Skeletal muscle tissue (tissue), 4 donors: ENCODE data around the gene PPIE. TPM values are rescaled to one million over a fixed set of nuclear protein-coding genes. Genes with fewer than 3 reads are reported as not detected.

Source experiments
- H3K27ac ChIP-seq: one replicate; pipeline ENCODE4 v1.7.0; 2013; ENCODE audit warnings: mild to moderate bottlenecking, low read depth, low read length, inconsistent platforms
- H3K27me3 ChIP-seq, 3 donors: one replicate each; pipeline ENCODE4 v1.7.0; 2013; ENCODE audit warnings: low read length in 3 of 3; ENCODE audit not compliant: control insufficient read depth in 3 of 3, insufficient read depth in 3 of 3
- H3K36me3 ChIP-seq, 3 donors: one replicate each; pipeline ENCODE4 v1.7.0; 2013; ENCODE audit warnings: low read length in 3 of 3; ENCODE audit not compliant: control insufficient read depth in 3 of 3, insufficient read depth in 3 of 3
- H3K4me1 ChIP-seq, 3 donors: one replicate each; pipeline ENCODE4 v1.7.0; 2013; ENCODE audit warnings: low read length in 3 of 3, mild to moderate bottlenecking in 3 of 3; ENCODE audit not compliant: control insufficient read depth in 3 of 3, insufficient read depth in 3 of 3
- H3K4me3 ChIP-seq, 3 donors: one replicate each; pipeline ENCODE4 v1.7.0; 2013; ENCODE audit warnings: low read length in 3 of 3
- H3K9ac ChIP-seq, 3 donors: one replicate each; pipeline ENCODE4 v1.7.0; 2013; ENCODE audit warnings: low read length in 3 of 3, mild to moderate bottlenecking in 3 of 3, moderate library complexity in 2 of 3, low read depth in 1 of 3
- H3K9me3 ChIP-seq, 3 donors: one replicate each; pipeline ENCODE4 v1.7.0; 2013; ENCODE audit warnings: low read length in 3 of 3; ENCODE audit not compliant: control insufficient read depth in 3 of 3
- total RNA-seq: library from RNA; depleted of rRNA; stranded (reverse); fragments of >200 nt; gene quantifications from one replicate; pipeline ENCODE4 v1.2.3, GENCODE V29; 2014
- donor health status: Osteomylitis.

Gene PPIE
- total RNA-seq, 1 donor from 2014 or later: 24.5 TPM

- no peaks in the 10 kb centered on the region for H3K36me3 ChIP-seq
- H3K4me3 ChIP-seq: peak overlapping the region in 2 of 3 donors; percentile 11 to 58
- H3K27ac ChIP-seq: peak overlapping the region; percentile 4
- H3K27me3 ChIP-seq: peaks cover under 1 to 10% (median 10%) of the 10 kb centered on the region in 3 donors
- H3K4me1 ChIP-seq: peaks cover 3 to 14% (median 10%) of the 10 kb centered on the region in 3 donors
- no peaks in the 10 kb centered on the region for H3K9me3 ChIP-seq
- H3K9ac ChIP-seq: peak overlapping the region in 1 of 3 donors; percentile 65
Observed at GRCh38 chr1:39733161-39733560, 5.5 kb upstream of the PPIE start.

- H3K9me3 ChIP-seq: no peaks in the 10 kb centered on the region
- peaks cover 0 to 11% (median 4%) of the 10 kb centered on the region in 3 donors for H3K36me3 ChIP-seq
- peaks cover 0 to 5% (median 5%) of the 10 kb centered on the region in 3 donors for H3K27me3 ChIP-seq
- H3K27ac ChIP-seq: no peak overlapping the region
- H3K4me1 ChIP-seq: peaks cover 14 to 31% (median 18%) of the 10 kb centered on the region in 3 donors
- no peak overlapping the region for H3K4me3 ChIP-seq
- no peak overlapping the region for H3K9ac ChIP-seq
Observed at GRCh38 chr1:39735731-39736130, 3.0 kb upstream of the PPIE start.

- no peak overlapping the region for H3K4me3 ChIP-seq
- H3K9me3 ChIP-seq: no peaks in the 10 kb centered on the region
- H3K27ac ChIP-seq: no peak overlapping the region
- H3K27me3 ChIP-seq: peaks cover 0 to 5% (median 3%) of the 10 kb centered on the region in 3 donors
- H3K9ac ChIP-seq: no peak overlapping the region
- H3K4me1 ChIP-seq: peaks cover 14 to 30% (median 18%) of the 10 kb centered on the region in 3 donors
- peaks cover 7 to 26% (median 15%) of the 10 kb centered on the region in 3 donors for H3K36me3 ChIP-seq
Observed at GRCh38 chr1:39737546-39738169, 1.0 kb upstream of the PPIE start.

GRCh38 chr1:39745016-39745670 is 6.5 kb downstream of the PPIE start:
- Histone ChIP-seq H3K36me3 (peaks cover 52 to 87% (median 78%) of the 10 kb centered on the region in 3 donors), H3K4me1 (peaks cover 0 to 2% (median 0%) of the 10 kb centered on the region in 3 donors), H3K27me3 (no peaks in the 10 kb centered on the region), H3K4me3 (no peak overlapping the region), H3K27ac (no peak overlapping the region), H3K9me3 (no peaks in the 10 kb centered on the region), H3K9ac (no peak overlapping the region)

GRCh38 chr1:39751595-39751994 is 12.9 kb downstream of the PPIE start:
- Histone ChIP-seq H3K9ac (no peak overlapping the region), H3K27ac (no peak overlapping the region), H3K27me3 (no peaks in the 10 kb centered on the region), H3K4me3 (no peak overlapping the region), H3K36me3 (peaks cover 67 to 92% (median 87%) of the 10 kb centered on the region in 3 donors), H3K4me1 (no peaks in the 10 kb centered on the region), H3K9me3 (no peaks in the 10 kb centered on the region)

- Histone ChIP-seq H3K4me1 (no peaks in the 10 kb centered on the region), H3K36me3 (peaks cover 65 to 93% (median 86%) of the 10 kb centered on the region in 3 donors), H3K27ac (no peak overlapping the region), H3K27me3 (no peaks in the 10 kb centered on the region), H3K9ac (no peak overlapping the region), H3K4me3 (no peak overlapping the region), H3K9me3 (no peaks in the 10 kb centered on the region)
Observed at GRCh38 chr1:39752703-39753102, 14.0 kb downstream of the PPIE start.

GRCh38 chr1:39753132-39754025 is 14.7 kb downstream of the PPIE start:
- Histone ChIP-seq H3K4me1 (no peaks in the 10 kb centered on the region), H3K27ac (no peak overlapping the region), H3K9ac (no peak overlapping the region), H3K36me3 (peaks cover 70 to 89% (median 83%) of the 10 kb centered on the region in 3 donors), H3K4me3 (no peak overlapping the region), H3K27me3 (no peaks in the 10 kb centered on the region), H3K9me3 (no peaks in the 10 kb centered on the region)

- Histone ChIP-seq H3K27ac (no peak overlapping the region), H3K4me3 (no peak overlapping the region), H3K9me3 (no peaks in the 10 kb centered on the region), H3K27me3 (no peaks in the 10 kb centered on the region), H3K9ac (no peak overlapping the region), H3K36me3 (peaks cover 66 to 85% (median 78%) of the 10 kb centered on the region in 3 donors), H3K4me1 (no peaks in the 10 kb centered on the region)
Observed at GRCh38 chr1:39754026-39754570, 15.4 kb downstream of the PPIE start.

GRCh38 chr1:39754906-39755504 is 16.3 kb downstream of the PPIE start:
- Histone ChIP-seq H3K36me3 (peaks cover 62 to 83% (median 72%) of the 10 kb centered on the region in 3 donors), H3K4me1 (no peaks in the 10 kb centered on the region), H3K9me3 (no peaks in the 10 kb centered on the region), H3K9ac (no peak overlapping the region), H3K27ac (no peak overlapping the region), H3K4me3 (no peak overlapping the region), H3K27me3 (no peaks in the 10 kb centered on the region)
